IMR-90 (cell line): Measurements from ENCODE around the gene BMP8B. TPM values are rescaled to one million over a fixed set of nuclear protein-coding genes. Genes with fewer than 3 reads are reported as not detected.

ENCODE experiments used
- ATAC-seq: fragments of 200-7000 bp; cut with Tn5 transposase; 2 replicates; pipeline ENCODE4 v1.9.1; 2020; ENCODE audit warnings: low read depth, mild to moderate bottlenecking, moderate library complexity
- BruUV-seq: library from RNA; stranded (reverse); fragments of 400-500 nt; replicated peaks from 2 replicates; lab custom pipeline; 2021; lab: Mats Ljungman, UMichigan
- CTCF ChIA-PET: fragments of 300-600 bp; formaldehyde crosslinking; extraction: SDS; loops from one replicate; lab custom pipeline; 2021; ENCODE audit warnings: antibody characterized with exemption; lab: Yijun Ruan, JAX
- POLR2A ChIA-PET: fragments of 300-600 bp; sonication (Branson Sonifier 250); formaldehyde crosslinking; loops from one replicate; lab custom pipeline; 2022; ENCODE audit warnings: antibody characterized with exemption; ENCODE audit not compliant: unreplicated experiment; lab: Charles Lee
- DNase-seq: peaks from one replicate; pipeline ENCODE4 v3.0.0; 2013
- H2AFZ ChIP-seq: replicated peaks from 2 replicates; pipeline ENCODE3; 2013; ENCODE audit warnings: low read length, mild to moderate bottlenecking; ENCODE audit not compliant: poor library complexity
- H2AK5ac ChIP-seq: 2 replicates; pipeline ENCODE4 v1.6.1; 2013; ENCODE audit warnings: low read depth, low read length, inconsistent platforms
- H2AK9ac ChIP-seq: replicated peaks from 2 replicates; pipeline ENCODE3; 2013; ENCODE audit warnings: mild to moderate bottlenecking, low read depth, low read length, moderate library complexity; ENCODE audit not compliant: poor library complexity
- H2BK120ac ChIP-seq: 2 replicates; pipeline ENCODE4 v1.6.1; 2013; ENCODE audit warnings: low read depth, low read length, inconsistent platforms
- H2BK15ac ChIP-seq: 3 replicates; pipeline ENCODE4 v1.6.1; 2013; ENCODE audit warnings: low read depth, low read length, inconsistent platforms
- H2BK20ac ChIP-seq: 2 replicates; pipeline ENCODE4 v1.6.1; 2013; ENCODE audit warnings: low read depth, mild to moderate bottlenecking, inconsistent platforms, low read length, moderate library complexity
- H2BK5ac ChIP-seq: 2 replicates; pipeline ENCODE4 v1.6.1; 2013; ENCODE audit warnings: mild to moderate bottlenecking, low read depth, low read length, inconsistent platforms; ENCODE audit not compliant: poor library complexity, severe bottlenecking
- H3K14ac ChIP-seq: replicated peaks from 2 replicates; pipeline ENCODE4 v1.6.1; 2013; ENCODE audit warnings: low read depth, low read length, inconsistent platforms
- H3K18ac ChIP-seq: 2 replicates; pipeline ENCODE4 v1.6.1; 2013; ENCODE audit warnings: low read depth, low read length, control low read depth
- H3K23ac ChIP-seq: 2 replicates; pipeline ENCODE4 v1.6.1; 2013; ENCODE audit warnings: low read depth, low read length, inconsistent platforms
- H3K27ac ChIP-seq: 2 replicates; pipeline ENCODE4 v1.5.1; 2013; ENCODE audit warnings: mild to moderate bottlenecking, control low read depth, low read length; ENCODE audit not compliant: insufficient read depth
- H3K27me3 ChIP-seq: 2 replicates; pipeline ENCODE4 v1.6.1; 2013; ENCODE audit warnings: low read length; ENCODE audit not compliant: control insufficient read depth, insufficient read depth
- H3K36me3 ChIP-seq: 2 replicates; pipeline ENCODE4 v1.6.1; 2013; ENCODE audit warnings: low read length, mixed read lengths; ENCODE audit not compliant: control insufficient read depth, insufficient read depth
- H3K4ac ChIP-seq: 2 replicates; pipeline ENCODE4 v1.6.1; 2013; ENCODE audit warnings: low read depth, low read length, inconsistent platforms
- H3K4me1 ChIP-seq: 2 replicates; pipeline ENCODE4 v1.6.1; 2013; ENCODE audit warnings: low read length, mixed read lengths; ENCODE audit not compliant: control insufficient read depth, insufficient read depth
- H3K4me2 ChIP-seq: 2 replicates; pipeline ENCODE4 v1.6.1; 2013; ENCODE audit warnings: low read depth, mild to moderate bottlenecking, control low read depth, low read length, moderate library complexity
- H3K4me3 ChIP-seq: 2 replicates; pipeline ENCODE4 v1.5.1; 2013; ENCODE audit warnings: low read depth, mild to moderate bottlenecking, control low read depth, low read length, moderate library complexity; ENCODE audit not compliant: insufficient read depth
- H3K56ac ChIP-seq: 2 replicates; pipeline ENCODE4 v1.6.1; 2013; ENCODE audit warnings: low read length, inconsistent platforms; ENCODE audit not compliant: insufficient read depth; ENCODE audit errors: extremely low read depth
- H3K79me1 ChIP-seq, 2 experiments: 2 replicates each; pipeline ENCODE4 v1.6.1; 2013; ENCODE audit warnings: low read length in 2 of 2, inconsistent platforms in 1 of 2, low read depth in 1 of 2
- H3K9ac ChIP-seq: 2 replicates; pipeline ENCODE4 v1.6.1; 2013; ENCODE audit warnings: low read depth, low read length, control low read depth
- H3K9me1 ChIP-seq: 2 replicates; pipeline ENCODE4 v1.6.1; 2013; ENCODE audit warnings: low read length, inconsistent platforms; ENCODE audit not compliant: insufficient read depth
- H3K9me3 ChIP-seq: 2 replicates; pipeline ENCODE4 v1.6.1; 2013; ENCODE audit warnings: low read length; ENCODE audit not compliant: control insufficient read depth, insufficient read depth
- H4K20me1 ChIP-seq: 2 replicates; pipeline ENCODE4 v1.6.1; 2013; ENCODE audit warnings: low read length, inconsistent platforms; ENCODE audit not compliant: insufficient read depth
- H4K5ac ChIP-seq: 2 replicates; pipeline ENCODE4 v1.6.1; 2013; ENCODE audit warnings: mild to moderate bottlenecking, low read depth, low read length, control low read depth
- H4K8ac ChIP-seq, 2 experiments: 2 replicates each; pipeline ENCODE4 v1.6.1; 2013; ENCODE audit warnings: low read depth in 2 of 2, low read length in 2 of 2, control low read depth in 1 of 2, inconsistent platforms in 1 of 2
- H4K91ac ChIP-seq: 2 replicates; pipeline ENCODE4 v1.6.1; 2013; ENCODE audit warnings: low read depth, low read length, inconsistent platforms; ENCODE audit not compliant: insufficient read depth
- BHLHE40 ChIP-seq: fragments of 150-350 bp; IDR thresholded peaks from 2 replicates; pipeline ENCODE4 v1.6.1; 2016; ENCODE audit warnings: mild to moderate bottlenecking, low read depth, low read length
- CTCF ChIP-seq: conservative IDR thresholded peaks from 2 replicates; pipeline ENCODE4 v1.5.1; 2012; ENCODE audit warnings: mild to moderate bottlenecking, low read depth, low read length, improper control_type of control experiment
- ELK1 ChIP-seq: fragments of 150-350 bp; IDR thresholded peaks from 2 replicates; pipeline ENCODE4 v1.6.1; 2016; ENCODE audit warnings: low read depth, mild to moderate bottlenecking, low read length, moderate library complexity, borderline replicate concordance
- MXI1 ChIP-seq: IDR thresholded peaks from 2 replicates; pipeline ENCODE4 v1.6.1; 2012; ENCODE audit warnings: low read depth, mild to moderate bottlenecking, low read length, moderate library complexity, borderline replicate concordance
- RAD21 ChIP-seq: IDR thresholded peaks from 2 replicates; pipeline ENCODE4 v1.6.1; 2012; ENCODE audit warnings: low read length, improper control_type of control experiment
- WGBS, 2 experiments: methylation state at CpG; one replicate each; pipeline versions ENCODE4 v1.1.5 to v1.1.7; 2013; ENCODE audit warnings: missing lambda C conversion rate in 2 of 2; ENCODE audit not compliant: insufficient read length in 1 of 2; ENCODE audit errors: extremely low coverage in 2 of 2; 5-methylcytosine and 5-hydroxymethylcytosine counted together
- dilution Hi-C: fragments of 300-500 bp; cut with HindIII; formaldehyde crosslinking; loops from one replicate; pipeline ENCODE4 v1.14.3; 2018; ENCODE audit warnings: low sequenced_read_pairs; ENCODE audit not compliant: unreplicated experiment
- in situ Hi-C: fragments of 300-500 bp; cut with MboI; formaldehyde crosslinking; loops from 3 replicates; pipeline ENCODE4 v1.14.3; 2019; ENCODE audit warnings: low sequenced_read_pairs, inconsistent platforms, mixed read lengths
- intact Hi-C: fragments of 100-400 bp; cut with micrococcal nuclease; formaldehyde crosslinking; loops from 2 replicates; pipeline ENCODE4 v1.10.0; 2022
- polyA plus RNA-seq, 3 experiments: library from polyadenylated mRNA; depleted of rRNA; stranded (reverse); fragments of >200 nt; gene quantifications; 2 replicates each; pipeline ENCODE4 v1.2.3, GENCODE V29; 2012; ENCODE audit warnings: low replicate concordance in 1 of 3
- total RNA-seq: library from RNA; depleted of rRNA; stranded (reverse); fragments of >200 nt; gene quantifications from 2 replicates; pipeline ENCODE4 v1.2.3, GENCODE V29; 2012

BMP8B gene
- total and polyA plus RNA-seq, 2 of the 4 experiments (the other 2 are of a cell fraction) = not detected

GRCh38 chr1:39782103-39782502 is 6.6 kb downstream of the BMP8B start:
- Histone ChIP-seq H2BK5ac (no peak overlapping the region), H2AFZ (no peak overlapping the region), H3K18ac (no peak overlapping the region), H3K27me3 (peaks cover 56% of the 10 kb centered on the region), H4K5ac (no peak overlapping the region), H2BK20ac (no peak overlapping the region), H4K91ac (no peak overlapping the region), H3K9ac (no peak overlapping the region), H3K14ac (no peak overlapping the region), H3K4me3 (no peak overlapping the region), H3K79me1 (no peaks in the 10 kb centered on the region), H3K9me1 (no peaks in the 10 kb centered on the region), H4K8ac (no peak overlapping the region), H2AK9ac (no peak overlapping the region), H2BK15ac (no peak overlapping the region), H3K56ac (no peak overlapping the region), H4K20me1 (no peaks in the 10 kb centered on the region), H3K4ac (no peak overlapping the region), H3K9me3 (no peaks in the 10 kb centered on the region), H2AK5ac (no peak overlapping the region), H3K27ac (no peak overlapping the region), H3K23ac (no peak overlapping the region), H3K4me1 (no peaks in the 10 kb centered on the region), H2BK120ac (no peak overlapping the region), H3K36me3 (no peaks in the 10 kb centered on the region), H3K4me2 (no peak overlapping the region)
- CTCF ChIA-PET = no interaction called here
- no CpG with 5 or more reads among the region's 6 CpGs for WGBS, 2 experiments
- no peak for TF ChIP-seq BHLHE40
- no peak for TF ChIP-seq ELK1
- TF ChIP-seq RAD21 = no peak
- TF ChIP-seq CTCF = no peak
- TF ChIP-seq MXI1 = no peak
- dilution Hi-C loops (no loop called here), intact Hi-C loops (no loop called here), in situ Hi-C loops (no loop called here)
- DNase-seq (no peak), ATAC-seq (no peak)
- BruUV-seq = no TSS peak
- POLR2A ChIA-PET = no interaction called here
